ENCODE results near the gene CAMSAP2.

Gene CAMSAP2

DNA sequence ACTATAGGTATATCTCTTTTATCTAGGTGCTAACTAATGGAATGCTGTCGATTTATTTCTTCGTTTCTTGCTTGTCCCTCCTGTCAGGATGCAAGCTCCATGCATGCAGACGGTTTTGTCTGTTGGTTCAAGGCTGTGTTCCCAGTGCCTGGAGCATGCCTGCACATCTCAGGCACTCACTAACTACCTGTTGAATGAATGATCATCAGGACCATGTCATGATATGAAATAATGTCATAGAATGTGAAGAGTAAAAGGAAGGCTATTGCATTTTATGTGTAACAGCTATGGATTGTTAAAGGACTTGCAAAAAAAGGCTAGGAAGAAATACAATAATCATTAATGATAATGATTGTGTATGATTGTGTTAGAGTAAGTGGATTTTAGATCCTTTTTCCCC lies 138.3 kb downstream of the CAMSAP2 start:
- DNase-seq (ENCODE audit: low read depth in 2 of 2): no peak

DNA sequence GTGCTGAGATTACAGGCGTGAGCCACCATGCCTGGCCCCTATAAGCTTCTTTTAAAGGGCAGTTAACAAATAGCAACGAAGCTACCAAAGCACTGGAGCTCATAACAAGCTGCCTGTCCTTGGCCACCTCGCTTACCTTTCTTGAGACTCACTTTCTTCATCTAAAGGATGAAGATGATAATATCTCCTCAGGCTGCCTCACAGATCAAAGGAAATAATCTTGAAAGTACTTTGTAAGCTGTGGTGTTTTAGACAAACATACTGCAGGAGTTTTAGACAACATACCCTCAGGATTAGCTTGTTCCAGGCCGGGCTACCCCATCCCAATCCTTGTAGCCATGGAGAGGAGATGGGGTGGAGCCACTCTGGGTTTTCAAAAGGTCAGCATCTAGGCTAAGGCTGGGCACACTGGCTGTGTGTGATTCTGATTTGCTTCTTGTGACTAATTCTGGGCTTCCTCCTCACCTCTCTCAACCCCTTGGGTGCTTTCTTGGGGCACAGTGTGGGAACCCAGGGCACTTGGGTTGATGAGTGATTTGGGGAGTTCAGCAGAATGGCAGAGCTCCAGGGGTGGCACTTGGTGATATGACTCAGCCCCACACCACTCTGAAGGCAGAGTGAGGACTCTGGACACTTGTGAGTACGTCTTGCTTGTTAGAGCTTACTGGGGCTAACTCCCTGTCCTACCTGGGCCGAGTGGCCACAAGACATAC lies 139.3 kb downstream of the CAMSAP2 start:
- DNase-seq (ENCODE audit: low read depth in 2 of 2): peak; percentile 37 to 64

DNA sequence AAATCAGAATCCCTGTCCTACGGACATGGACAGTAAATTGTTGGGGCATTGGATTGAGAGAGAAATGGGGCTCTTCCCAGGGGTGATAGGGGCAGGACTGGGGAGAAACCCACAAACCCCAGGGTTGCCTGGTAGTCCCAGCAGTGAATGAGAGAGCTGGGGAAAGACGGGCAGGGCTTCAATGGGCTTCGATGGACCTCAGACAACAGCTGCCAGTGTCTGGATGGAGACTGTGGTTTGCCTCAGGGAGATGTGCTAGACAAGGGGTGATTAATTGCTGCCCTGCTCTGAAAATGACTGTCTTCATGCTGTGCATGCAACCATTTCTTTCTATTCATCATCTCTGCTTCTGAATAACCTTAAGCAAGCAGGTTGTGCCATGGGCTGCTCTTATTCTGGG lies 141.5 kb downstream of the CAMSAP2 start:
- peak in 1 of 2 donors; percentile 41 for DNase-seq (ENCODE audit: low read depth in 2 of 2)

DNA sequence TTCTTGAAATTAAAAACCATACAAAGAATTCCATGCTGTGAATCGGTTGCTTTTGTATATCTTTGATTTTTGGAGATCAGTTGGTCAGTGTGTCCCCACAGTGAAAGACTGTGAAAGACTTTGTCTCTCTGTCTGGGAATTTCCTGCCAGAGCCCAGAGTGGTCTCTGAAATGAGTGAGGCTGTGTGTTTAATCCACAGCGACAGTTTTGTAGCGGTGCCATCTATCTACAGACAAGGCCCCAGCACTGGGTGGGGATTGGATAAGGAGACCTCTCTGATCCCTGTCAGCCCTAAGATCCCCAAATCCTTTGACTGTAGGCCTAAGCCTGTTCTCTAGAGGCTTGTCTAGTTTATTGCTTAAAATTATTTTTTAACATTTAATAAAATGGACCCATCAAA lies 144.4 kb downstream of the CAMSAP2 start:
- DNase-seq (ENCODE audit: low read depth in 2 of 2): no peak

DNA sequence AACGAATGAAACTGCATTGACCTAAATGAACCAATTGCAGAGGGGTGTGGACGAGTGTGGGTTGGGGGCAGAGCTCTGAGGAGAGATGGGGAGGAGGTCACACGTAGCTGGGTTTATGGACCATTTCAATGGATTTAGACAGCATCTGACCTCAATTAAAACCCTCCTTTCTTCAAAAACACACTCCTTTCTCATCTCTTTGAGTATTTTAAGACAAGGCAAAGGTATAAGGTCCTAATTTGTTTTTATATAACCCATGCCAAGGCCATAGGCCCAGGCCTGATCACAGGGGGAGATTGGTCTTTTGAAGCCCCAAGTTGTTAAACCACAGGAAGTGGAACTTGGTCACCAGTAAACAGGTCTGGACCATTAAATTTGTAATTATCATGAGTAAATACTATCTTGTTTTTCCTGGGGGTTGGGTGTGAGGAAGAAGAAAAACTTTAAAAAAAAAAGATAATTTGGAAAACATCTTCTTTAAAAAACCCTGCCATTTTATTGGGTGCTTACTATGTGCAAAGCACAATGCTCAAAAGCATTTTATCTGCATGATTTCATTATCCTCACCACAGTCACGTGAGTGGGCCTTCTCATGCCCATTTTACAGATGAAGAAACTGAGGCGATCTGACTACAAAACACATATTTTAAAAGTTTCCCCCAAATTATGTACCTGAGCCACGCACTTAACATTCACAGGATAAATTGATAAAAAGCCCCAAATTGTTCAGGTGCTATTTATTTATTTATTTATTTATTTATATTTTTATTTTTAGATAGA lies 147.1 kb downstream of the CAMSAP2 start:
- DNase-seq (ENCODE audit: low read depth in 2 of 2): no peak

DNA sequence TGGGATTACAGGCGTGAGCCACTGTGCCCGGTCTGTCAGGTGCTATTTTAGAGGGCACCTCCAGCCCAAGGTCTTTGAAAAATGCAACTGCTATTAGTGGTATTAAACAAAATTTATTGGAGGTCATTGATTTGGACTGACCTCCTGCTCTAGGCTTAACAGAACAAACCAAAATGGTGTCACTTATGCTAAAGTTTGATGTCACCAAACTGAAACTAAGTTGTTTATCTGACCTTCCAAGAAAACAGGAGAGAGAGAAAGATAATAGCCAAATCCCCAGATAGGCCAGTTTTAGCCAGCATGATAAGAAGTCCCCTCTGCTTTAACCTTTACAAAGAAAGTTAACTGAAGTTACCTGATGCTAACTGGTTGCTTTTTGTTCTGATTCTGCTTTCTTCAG lies 147.9 kb downstream of the CAMSAP2 start:
- DNase-seq (ENCODE audit: low read depth in 2 of 2): no peak

DNA sequence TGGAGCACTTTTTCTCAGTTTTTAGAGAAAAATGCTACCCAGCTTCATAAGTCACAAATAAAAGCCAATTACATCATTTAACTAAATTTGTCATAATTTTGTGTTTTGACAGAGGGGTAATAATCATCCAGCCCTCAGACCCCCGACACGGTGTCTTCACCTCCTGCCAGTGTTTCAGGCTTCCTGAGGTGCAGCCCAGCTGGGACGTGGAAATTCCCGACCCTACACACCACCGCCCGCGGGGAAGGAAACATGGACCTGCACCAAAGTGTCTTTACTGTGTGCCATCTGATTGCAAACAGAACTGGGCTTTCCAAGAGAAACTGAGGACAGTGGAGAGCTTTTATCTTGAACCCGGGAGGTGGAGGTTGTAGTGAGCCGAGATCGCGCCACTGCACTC lies 148.3 kb downstream of the CAMSAP2 start:
- no peak for DNase-seq (ENCODE audit: low read depth in 2 of 2)

DNA sequence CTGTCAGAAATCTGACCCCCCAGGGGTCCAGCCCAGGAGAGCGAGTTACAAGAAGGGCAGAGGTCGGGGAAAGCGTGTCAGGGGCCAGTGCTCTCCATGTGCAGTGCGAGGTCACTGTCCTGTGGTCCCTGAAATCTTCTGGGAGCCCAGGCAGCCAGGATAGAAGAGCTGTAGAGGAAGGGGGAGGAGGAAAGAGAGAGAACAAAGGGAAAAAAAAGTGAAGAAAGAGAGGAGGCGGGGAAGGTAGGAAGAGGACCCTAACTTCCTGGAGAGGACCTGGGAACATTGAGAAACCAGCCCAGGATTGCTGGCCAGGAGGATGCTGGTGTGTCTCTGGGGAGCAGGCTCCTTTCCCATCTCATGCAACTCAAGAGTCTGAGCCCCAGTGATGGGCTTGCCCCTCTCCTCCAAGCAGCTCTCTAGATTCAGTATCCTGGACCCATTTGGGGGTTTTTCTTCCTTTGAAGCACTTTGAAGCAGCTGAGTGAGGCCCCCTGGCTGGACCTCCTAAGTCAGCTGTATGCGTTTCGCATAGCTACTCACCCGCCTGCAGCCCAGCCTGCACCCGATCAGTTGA lies 149.2 kb downstream of the CAMSAP2 start:
- no peak for DNase-seq (ENCODE audit: low read depth in 2 of 2)

DNA sequence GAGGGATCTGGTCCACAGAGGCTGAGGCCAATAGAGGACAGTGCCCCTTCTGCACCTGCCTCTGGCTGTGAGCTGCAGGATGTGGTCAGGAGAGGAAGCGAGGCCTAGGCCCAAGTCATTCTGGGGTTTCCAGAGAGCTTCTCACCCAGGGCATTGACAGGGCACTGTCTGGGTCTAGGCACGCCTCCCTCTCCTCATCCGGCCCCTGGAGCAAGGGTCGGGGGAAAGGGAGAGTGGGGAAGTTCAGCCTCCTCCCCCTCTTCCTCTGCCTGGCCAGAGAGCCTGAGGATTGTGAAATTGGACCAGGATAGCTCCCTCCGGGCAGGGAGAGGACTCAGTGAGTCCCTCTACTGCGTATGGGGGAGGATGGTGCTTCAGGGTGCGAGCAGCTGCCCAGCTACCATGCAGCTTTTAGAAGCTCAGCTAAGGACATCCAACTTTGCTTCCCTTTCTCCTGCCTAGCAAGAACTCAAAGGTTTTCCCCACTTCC lies 149.7 kb downstream of the CAMSAP2 start:
- peak; percentile 32 to 58 for DNase-seq (ENCODE audit: low read depth in 2 of 2)

DNA sequence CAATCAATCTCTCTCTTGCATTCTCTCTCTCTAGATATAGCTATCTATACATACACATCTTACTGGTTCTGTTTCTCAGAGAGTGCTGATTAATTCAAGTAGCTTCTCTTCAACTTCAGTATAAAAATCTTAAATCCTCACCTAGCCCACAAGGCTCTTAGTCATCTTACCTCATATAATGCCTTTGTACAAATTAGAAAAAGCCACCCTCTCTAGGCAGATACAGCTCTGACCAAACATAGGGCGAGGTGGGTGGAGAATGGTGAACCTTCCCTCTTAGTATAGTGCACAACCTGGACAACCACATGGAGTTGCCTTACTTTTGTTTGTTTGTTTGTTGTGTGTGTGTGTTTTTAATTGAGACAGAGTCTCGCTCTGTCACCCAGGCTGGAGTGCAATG lies 150.9 kb downstream of the CAMSAP2 start:
- DNase-seq (ENCODE audit: low read depth in 2 of 2): no peak

DNA sequence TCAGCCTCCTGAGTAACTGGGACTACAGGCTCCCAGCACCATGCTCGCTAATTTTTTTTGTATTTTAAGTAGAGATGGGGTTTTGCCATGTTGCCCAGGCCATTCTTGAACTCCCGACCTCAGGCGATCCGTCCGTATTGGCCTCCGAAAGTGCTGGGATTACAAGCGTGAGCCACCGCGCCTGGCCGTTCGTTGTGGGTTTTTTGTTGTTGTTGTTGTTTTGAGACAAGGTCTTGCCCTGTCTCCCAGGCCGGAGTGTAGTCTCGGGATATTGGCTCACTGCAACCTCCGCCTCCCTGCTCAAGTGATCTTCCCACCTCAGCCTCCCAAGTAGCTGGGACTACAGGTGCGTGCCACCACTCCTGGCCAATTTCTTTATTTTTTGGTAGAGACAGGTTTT lies 151.3 kb downstream of the CAMSAP2 start:
- DNase-seq (ENCODE audit: low read depth in 2 of 2): no peak

DNA sequence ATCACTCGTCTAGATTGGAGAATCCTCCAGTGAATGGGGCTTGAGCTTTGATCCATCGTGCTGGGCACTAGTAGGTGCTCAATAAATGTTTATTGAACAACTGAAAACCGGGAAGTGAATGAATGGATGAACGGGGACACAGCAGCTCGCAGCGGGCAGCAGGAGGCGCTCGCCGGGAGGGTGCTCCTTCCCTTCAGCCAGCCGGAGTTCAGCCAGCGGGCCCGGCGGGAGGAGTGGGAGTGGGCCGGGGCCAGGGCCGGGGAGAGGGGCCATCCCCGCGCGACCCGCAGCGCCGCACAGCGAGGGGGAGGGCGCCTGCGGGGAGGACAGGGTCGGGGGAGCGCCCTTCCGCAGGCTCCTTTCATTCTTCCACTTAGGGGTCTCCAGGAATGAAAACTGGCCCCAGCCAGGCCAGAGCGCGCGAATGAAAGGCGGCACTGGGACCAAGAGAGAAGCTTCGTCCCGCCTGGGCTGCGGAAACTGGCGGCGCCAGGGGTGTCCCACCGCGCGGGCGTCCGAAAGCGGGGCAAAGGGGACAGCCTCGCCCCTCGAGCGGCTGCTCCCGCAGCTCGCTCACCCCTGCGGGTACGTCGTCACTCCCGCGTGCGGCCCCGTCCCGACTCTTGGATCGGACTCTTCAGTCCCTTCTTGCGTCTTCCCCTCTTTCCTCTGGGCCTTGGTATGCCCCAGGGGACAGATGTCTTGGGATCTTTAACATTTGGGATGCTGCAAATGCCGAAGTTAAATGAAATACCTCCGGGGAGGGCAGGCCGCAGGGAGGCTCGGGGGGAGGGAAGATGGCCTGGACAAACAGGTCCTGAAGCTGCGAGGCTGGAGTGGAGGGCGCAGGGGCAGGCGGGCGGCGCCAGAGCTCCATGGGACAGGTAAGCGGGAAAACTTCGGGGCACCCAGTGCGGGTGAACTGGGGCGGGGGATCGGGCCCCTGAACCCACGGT lies 152.4 kb downstream of the CAMSAP2 start:
- DNase-seq (ENCODE audit: low read depth in 2 of 2): no peak

DNA sequence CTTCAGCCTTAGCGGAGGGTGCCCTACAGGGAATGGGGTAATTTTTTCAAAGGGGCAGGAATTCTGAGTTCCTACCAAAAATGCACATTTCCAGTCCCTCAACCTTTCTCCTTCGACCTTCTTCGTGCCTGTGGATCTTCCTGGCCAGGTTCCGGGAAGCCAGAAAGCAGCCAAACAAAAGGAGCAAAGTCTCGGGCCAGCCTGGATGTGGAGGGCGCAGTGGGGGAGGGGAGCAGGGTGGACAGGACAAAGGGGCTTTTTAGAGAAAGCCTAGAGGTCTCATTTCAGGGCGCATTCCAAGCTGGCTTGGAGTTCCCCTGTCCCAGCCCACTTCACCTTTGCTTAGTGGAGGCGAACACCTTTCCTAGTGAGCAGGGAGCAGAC lies 153.1 kb downstream of the CAMSAP2 start:
- DNase-seq (ENCODE audit: low read depth in 2 of 2): no peak

DNA sequence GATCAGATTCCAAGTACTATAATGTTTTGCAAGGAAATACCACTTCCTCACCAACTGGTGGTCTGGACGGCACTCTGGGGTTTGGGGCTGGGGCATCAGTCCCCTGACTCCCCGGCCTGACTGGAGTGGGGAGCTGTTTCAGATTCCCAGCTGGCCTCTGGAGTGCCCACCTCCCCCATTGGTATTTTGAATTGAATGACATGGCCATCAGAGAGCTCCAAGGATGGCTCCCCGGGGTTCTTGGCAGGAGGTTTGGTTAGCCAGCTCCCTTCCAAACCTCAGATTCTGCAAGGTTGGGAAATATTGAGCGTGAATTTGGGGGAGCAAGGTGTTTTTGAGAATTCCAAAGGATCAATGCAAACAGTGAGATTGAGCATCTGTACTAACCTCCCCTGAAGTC lies 153.9 kb downstream of the CAMSAP2 start:
- DNase-seq (ENCODE audit: low read depth in 2 of 2): no peak

DNA sequence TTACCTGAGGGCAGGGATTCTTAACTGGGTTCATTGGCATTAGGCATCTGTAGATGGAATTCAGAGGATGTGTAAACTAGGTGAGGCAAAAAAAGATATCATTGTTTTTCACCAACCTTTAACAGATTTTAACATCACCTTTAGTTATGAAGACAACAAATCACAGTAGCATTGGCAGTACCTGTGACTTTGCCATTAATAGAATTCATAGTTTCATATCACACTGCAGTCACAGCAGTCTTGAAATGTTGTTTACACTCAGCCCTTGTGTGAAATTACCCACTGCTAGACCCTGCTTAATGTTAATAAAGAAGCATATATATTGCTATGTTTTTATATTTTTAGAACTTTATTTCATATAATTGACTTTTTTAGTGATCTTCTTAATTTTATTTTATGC lies 154.3 kb downstream of the CAMSAP2 start:
- no peak for DNase-seq (ENCODE audit: low read depth in 2 of 2)

DNA sequence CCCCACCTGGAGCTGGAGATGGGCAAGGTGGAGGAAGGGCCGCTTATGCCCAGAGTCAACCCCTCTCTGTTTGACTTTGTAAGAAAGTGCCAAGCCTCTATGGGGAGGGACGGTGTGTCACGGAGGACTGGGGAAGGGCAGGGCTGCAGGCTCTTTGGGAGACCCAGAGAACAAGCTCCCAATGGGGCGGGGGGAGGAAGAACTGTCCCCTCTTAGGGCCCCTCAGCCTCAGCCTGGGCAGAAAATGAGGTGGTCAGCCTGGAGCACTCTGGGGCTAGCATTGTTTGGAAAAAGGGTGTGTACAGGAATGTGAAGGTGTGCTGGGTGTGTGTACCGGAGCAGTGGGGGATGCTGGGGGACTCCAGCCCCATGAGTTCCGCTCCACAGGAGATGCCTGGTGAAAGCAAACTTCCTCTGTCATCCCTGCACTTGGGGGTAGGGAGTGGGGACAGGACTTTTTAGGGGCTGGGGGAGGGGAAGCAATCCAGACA lies 154.8 kb downstream of the CAMSAP2 start:
- DNase-seq (ENCODE audit: low read depth in 2 of 2): no peak

DNA sequence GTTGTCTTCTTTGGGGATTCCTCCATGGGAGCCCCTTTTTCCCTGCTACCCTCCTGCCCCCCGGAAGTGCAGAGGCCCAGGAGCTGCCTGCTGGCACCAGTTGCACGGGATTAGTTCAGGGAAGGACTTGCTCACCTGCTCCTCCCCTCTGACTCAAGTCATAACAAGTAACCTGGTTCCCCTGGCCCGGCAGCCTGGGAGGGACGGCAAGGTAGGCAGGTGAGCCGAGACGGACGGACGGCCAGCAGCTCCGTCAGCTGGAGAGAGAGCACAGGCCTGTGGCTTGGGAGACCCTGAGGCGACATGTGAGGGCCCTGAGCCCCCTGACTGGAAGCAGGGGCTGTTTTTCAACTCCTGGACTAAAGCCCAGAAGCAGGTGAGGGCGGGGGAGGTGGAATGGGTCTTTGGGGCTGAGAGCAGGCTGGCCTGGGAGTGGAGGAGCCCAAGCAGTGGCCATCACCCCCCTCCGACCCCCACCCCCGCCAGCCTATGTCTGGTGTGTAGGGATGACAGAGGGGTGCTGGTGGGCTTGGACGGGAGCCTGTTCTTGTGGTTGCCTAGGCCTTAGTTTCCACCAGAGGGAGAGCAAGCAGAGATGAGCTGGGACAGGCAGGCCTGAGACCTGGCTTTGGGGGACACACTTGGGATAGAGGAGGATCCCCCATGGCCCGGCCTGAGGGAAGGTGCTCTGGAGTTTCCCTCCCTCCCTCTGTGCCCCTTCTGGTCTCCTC lies 156.2 kb downstream of the CAMSAP2 start, which contains the start of gene INAVA:
Gene INAVA, plus strand, starts transcription at position 189 of the 731 bp plus-strand sequence. CDS start 3,501 bp downstream, outside the sequence.
- DNase-seq (ENCODE audit: low read depth in 2 of 2): no peak

DNA sequence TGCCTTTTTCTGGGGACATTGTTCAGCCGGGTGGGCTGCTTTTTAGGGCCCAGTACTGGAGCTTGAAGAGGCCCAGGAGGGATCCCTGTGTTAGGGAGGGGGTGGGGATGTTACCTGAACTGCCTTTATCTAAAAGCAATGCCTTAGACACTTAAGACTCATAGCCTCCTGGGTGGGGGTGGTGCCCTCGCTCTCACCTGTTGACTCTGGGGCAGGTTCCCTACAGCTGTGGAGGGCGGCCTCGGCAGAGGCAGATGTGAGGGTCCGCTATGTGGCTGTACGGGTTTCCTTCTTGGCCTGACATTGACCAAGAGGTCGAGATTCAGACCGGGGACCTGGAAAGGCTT lies 156.7 kb downstream of the CAMSAP2 start:
- no peak for DNase-seq (ENCODE audit: low read depth in 2 of 2)

DNA sequence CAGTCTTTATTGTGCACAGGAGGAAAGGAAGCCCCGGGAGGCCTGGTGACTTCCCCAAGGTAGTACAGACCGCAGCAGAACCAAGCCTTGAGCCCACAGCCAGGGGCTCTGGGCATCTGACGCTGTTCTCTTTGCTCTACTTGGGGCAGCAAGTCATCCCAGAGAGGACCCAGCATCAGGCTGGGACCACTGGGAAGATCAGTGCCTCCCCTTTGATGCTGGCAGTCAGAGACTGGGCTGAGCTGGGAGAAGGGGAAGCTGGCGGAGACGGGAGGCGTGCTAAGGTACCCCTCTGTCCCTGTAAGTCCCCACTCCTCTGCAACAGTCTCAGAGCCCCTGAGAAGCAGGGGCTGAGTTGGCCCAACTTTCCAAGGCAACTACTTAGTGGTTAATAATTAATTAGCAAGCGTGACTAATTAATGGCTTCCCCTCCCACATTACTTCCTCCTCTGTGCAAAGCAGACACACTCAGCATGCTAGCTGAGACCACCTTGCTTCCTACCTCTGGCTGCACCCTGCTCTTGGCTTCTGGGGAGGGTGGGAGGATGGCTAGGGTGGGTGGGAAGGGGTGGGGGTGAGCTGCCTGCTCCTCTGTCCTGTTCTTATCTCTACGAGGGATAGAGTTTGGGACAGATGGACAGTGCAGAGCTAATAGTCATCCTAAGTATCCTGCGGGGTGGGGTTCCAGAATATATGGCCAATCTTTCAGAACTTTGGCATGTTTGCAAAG lies 157.3 kb downstream of the CAMSAP2 start:
- no peak for DNase-seq (ENCODE audit: low read depth in 2 of 2)

DNA sequence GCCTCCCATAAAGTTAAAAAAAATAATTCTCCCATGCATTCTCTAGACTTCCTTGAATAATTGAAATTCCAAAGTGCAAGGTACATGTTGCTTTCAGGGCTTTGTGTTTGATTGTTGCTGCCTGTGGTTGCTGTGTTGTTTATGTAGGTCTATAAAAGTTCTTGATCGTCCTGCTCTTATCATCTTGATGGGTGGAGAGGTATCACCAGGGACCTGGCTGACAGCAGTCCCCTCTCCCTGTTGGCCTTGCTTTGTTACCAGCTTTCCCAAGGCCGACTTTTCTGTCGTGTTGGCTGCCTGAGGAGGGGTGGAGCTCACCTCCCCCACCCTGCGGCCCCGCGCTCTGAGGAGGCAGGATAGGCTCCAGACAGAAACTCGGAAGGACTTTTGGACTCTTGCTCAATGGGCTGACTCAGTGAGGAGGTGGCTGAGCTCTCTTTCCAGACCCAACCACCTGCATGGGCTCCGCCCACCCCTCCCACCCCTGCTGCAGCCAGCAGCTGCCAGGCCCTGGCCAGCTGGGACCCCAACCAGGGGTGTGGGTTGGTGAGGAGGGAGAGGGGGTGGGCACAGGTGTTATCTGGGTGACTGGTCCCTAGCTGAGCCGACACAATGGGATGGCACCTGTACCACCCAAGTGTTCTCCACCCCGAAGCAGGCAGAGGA lies 158.0 kb downstream of the CAMSAP2 start:
- DNase-seq (ENCODE audit: low read depth in 2 of 2): no peak

Data from stimulated activated CD4-positive, alpha-beta T cell treated with anti-CD3 and anti-CD28 coated beads, Interleukin-4, amount 100 ng/mL, for 48 hours (primary cell).